ENCODE measurements around the gene CTSE. TPM values are rescaled to one million over a fixed set of nuclear protein-coding genes. Genes with fewer than 3 reads are reported as not detected.
A peak's percentile ranks its signal among the peaks of the same experiment; 100 is the strongest.
"Not testable (repeated sequence)": the region's sequence is repeated elsewhere in the genome, so short reads cannot be mapped to it uniquely, and the experiment has no call there.

CTSE gene
- total RNA-seq (2014; rRNA removed; shearing (Covaris generic)), result 0.60 TPM in 1 of 2 replicates, not detected in the other

DNA sequence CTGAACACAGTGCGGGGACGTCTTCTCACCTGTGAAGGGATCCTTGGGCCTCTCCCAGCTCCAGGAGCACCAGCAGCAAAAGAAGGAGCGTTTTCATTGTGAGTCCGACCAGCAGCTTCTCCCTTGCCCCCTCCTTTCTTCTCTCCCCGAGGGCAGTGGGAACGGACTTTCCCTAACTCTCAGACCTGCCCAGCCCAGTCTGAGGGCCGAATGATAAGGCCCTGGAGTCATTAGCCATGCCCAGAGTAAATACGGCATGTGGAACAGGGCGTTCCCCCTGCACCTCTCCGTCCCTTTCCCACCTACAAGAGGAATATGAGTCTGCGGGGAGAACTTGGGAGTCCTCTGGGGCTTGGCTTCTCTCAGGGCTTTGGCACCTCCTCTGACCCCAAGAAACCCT, at the start of gene CTSE:
Gene CTSE, minus strand, starts transcription at position 201 of the 400 bp plus-strand sequence. Its CDS starts 104 bp downstream, at position 97.
- DNase-seq (ENCODE audit: low read depth), result no peak

DNA sequence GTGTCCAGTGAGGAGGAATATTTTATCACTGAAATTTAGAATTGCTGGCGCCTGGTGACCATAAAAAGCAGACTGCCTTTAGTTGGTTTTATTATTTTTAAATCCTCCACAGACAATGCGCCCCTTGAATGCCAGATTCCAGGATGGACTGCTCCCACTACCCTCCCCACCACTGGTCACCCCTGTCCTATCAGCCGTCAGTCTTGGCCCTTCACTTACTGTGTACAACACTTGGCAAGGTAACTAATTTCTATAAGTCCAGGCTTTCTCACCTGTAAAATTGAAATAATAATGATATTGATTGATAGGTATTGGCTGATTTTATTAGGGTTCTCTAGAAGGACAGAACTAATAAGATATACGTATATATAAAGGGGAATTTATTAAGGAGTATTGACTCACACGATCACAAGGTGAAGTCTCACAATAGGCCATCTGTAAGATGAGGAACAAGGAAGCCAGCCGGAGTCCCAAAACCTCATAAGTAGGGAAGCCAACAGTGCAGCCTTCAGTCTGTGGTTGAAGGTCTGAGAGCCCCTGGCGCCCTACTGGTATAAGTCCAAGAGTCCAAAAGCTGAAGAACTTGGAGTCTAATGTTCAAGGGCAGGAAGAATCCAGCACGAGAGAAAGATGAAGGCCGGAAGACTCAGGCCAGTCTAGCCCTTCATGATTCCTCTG, 47.1 kb upstream of the CTSE start:
- no peak for DNase-seq (ENCODE audit: low read depth)

DNA sequence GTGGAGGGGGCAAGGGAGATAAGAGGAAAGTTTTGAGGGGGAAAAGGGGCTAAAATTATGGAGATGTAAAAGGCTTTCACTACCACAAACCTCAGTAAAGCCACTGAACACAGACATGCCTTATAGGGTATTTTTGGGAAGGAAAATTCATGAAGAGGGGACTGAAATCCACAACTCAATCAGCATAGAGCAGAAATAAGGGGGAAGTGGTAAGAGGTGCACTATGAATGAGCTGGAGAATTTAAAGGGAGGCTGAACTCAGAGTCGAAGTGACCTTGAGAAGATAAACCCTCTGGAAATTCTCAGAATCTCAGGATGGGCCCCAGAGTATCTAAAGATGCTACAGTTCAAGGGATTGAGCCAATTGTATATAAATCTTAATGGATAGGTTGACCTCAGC, 44.6 kb upstream of the CTSE start:
- no peak for DNase-seq (ENCODE audit: low read depth)

- no peak for DNase-seq (ENCODE audit: low read depth)
Observed at GRCh38 chr1:206067486-206068227, 44.0 kb upstream of the CTSE start.

- DNase-seq (ENCODE audit: low read depth), result no peak
Observed at GRCh38 chr1:206066479-206067171, 42.9 kb upstream of the CTSE start.

- no peak for DNase-seq (ENCODE audit: low read depth)
Observed at GRCh38 chr1:206065547-206066145, 42.0 kb upstream of the CTSE start.

GRCh38 chr1:206064501-206064900, 40.8 kb upstream of the CTSE start:
- DNase-seq (ENCODE audit: low read depth), result not testable (repeated sequence)

DNA sequence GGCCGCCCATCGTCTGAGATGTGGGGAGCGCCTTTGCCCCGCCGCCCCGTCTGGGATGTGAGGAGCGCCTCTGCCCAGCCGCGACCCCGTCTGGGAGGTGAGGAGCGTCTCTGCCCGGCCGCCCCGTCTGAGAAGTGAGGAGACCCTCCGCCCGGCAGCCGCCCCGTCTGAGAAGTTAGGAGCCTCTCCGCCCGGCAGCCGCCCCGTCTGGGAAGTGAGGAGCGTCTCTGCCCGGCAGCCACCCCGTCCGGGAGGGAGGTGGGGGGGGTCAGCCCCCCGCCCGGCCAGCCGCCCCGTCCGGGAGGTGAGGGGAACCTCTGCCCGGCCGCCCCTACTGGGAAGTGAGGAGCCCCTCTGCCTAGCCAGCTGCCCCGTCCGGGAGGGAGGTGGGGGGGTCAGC, 40.3 kb upstream of the CTSE start:
- DNase-seq (ENCODE audit: low read depth), result not testable (repeated sequence)

DNA sequence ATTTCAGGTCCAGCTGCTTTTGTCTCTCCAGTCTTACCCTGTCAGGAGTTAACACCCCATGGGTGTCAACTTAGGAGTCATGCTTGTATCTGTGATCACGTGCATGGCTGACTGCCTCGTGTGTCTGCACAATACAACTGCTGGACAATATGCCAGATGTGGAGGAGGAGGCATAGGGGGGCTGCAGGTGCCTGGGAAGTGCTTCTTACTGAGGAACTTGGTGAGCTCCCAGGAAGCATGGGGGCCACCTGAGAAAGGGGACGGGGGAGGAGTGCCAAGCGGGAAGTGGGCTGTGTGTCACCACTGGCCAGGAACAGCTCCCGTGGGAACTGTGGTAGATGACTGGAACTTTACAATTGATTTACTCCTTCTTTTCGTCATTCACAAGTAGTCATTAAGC, 38.8 kb upstream of the CTSE start:
- no peak for DNase-seq (ENCODE audit: low read depth)

- DNase-seq (ENCODE audit: low read depth), result no peak
Observed at GRCh38 chr1:206060844-206061243, 37.1 kb upstream of the CTSE start.

DNA sequence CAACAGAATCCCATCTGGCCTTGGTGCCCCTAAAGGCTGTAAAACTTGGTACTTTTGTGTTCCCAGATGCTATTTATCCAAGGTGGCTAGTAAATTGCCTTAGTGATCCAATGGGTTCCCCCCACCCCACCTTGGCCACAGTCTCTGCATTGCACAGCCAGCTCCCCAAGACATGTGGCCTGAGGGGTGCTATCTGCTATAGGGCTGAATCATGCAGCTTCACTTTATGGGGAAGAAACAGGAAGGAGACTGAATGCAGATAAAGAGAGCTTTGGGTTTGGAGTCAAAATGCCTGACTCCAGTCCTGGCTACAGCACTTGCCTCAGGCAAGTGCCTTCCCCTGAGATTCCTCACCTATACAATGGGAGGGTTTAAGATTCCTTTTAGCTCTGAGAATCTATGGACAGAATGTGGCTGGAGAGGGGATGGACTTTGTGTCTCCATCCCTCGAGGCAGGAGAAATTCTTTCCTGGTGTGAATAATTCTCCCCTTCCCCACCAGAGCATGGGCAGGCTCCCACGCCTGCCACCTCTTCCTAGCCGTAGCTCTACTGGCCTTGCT, 35.7 kb upstream of the CTSE start:
- DNase-seq (ENCODE audit: low read depth), result no peak

GRCh38 chr1:206058927-206059292, 35.2 kb upstream of the CTSE start:
- no peak for DNase-seq (ENCODE audit: low read depth)

- not testable (repeated sequence) for DNase-seq (ENCODE audit: low read depth)
Observed at GRCh38 chr1:206058289-206058926, 34.7 kb upstream of the CTSE start.

GRCh38 chr1:206055639-206056323, 32.1 kb upstream of the CTSE start:
- DNase-seq (ENCODE audit: low read depth), result not testable (repeated sequence)

- DNase-seq (ENCODE audit: low read depth), result not testable (repeated sequence)
Observed at GRCh38 chr1:206055069-206055625, 31.5 kb upstream of the CTSE start.

DNA sequence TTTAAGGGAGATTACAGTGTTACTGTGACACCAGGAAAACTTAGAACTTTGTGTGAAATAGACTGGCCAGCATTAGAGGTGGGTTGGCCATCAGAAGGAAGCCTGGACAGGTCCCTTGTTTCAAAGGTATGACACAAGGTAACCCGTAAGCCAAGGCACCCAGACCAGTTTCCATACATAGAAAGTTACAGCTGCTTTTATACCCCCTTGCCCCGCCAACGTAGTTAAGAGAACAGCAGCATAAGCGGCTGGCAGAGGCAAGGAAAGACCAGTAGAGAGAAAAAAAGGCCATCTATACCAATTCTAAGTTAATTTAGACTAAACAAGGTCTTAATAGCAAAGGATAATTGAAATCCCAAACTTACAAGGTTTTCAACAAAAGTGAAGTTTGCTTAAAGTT, 29.9 kb upstream of the CTSE start:
- not testable (repeated sequence) for DNase-seq (ENCODE audit: low read depth)

DNA sequence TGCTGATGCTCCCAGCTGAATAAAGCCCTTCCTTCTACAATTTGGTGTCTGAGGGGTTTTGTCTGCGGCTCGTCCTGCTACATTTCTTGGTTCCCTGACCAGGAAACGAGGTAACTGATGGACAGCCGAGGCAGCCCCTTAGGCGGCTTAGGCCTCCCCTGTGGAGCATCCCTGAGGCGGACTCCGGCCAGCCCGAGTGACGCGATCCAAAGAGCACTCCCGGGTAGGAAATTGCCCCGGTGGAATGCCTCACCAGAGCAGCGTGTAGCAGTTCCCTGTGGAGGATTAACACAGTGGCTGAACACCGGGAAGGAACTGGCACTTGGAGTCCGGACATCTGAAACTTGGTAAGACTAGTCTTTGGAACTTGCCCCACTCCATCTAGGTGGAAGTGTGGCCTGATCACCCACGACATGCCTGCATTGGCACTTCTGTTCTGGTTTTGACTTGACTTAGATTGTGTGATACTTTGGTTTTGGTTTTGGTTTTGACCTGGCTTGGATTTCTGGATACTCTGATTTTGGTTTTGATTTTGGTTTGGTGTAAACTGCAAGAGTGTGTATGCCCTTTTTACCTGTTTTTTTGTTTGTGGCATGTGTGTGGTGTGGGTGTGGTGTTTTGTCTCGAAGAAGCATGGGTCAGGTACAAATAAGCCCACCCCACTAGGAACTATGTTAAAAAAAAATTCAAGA, 29.4 kb upstream of the CTSE start, which contains the start of gene RHEX:
Gene RHEX, plus strand, starts transcription at position 255 of the 692 bp plus-strand sequence. CDS start 44,656 bp downstream, outside the sequence.
- peak; percentile 19 for DNase-seq (ENCODE audit: low read depth)

GRCh38 chr1:206052231-206052865, 28.7 kb upstream of the CTSE start:
- DNase-seq (ENCODE audit: low read depth), result not testable (repeated sequence)

- peak; percentile 9 for DNase-seq (ENCODE audit: low read depth)
Observed at GRCh38 chr1:206050655-206051235, 27.1 kb upstream of the CTSE start.

Data from RPMI7951 (cell line).